Measurements from ENCODE around the gene SOX6.

The SOX6 gene

DNA sequence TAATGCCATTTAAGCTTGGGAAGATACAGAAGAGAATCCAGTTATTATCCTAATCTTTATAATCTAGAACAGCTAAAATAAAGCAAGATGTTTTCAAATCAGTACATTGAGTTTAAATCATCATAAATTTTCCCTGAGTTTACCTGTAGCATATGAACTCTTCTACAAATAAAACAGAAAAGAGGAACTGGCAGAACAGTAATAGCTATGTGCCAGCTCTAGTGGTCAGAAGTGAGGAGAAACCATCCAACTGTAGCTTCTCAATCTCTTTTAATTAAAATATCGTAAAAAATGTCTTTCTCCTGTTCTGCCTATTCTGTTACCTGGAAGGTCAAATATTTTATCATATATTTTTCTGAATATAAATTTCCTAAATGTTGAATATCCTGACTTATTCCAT is 266.9 kb downstream of the SOX6 start:
- TF ChIP-seq, protein P1, sequence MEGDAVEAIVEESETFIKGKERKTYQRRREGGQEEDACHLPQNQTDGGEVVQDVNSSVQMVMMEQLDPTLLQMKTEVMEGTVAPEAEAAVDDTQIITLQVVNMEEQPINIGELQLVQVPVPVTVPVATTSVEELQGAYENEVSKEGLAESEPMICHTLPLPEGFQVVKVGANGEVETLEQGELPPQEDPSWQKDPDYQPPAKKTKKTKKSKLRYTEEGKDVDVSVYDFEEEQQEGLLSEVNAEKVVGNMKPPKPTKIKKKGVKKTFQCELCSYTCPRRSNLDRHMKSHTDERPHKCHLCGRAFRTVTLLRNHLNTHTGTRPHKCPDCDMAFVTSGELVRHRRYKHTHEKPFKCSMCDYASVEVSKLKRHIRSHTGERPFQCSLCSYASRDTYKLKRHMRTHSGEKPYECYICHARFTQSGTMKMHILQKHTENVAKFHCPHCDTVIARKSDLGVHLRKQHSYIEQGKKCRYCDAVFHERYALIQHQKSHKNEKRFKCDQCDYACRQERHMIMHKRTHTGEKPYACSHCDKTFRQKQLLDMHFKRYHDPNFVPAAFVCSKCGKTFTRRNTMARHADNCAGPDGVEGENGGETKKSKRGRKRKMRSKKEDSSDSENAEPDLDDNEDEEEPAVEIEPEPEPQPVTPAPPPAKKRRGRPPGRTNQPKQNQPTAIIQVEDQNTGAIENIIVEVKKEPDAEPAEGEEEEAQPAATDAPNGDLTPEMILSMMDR (IDR thresholded peaks at IDR 0.05; ENCODE audit: low read depth, low read length): no peak
- no peak overlapping the region for H3K4me3 ChIP-seq (ENCODE audit: low read depth, low read length)

DNA sequence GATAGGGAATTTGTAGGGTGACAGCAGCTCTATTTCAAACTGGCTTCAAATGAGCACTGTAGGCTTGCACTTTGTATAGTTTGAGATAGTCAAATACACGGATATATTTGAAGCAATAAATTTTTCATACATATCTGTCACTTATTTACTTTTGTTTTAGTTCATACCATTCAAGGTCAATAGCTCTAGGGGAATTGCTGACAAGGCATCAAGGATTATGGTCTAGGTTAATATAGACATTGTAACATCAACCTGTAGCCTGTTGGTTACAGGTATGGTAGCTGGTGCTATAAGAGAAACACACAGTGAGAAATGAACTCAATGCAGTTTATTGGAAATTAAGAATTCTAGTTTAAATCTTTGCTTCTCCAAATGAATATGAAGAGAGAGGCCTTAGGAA is 267.6 kb downstream of the SOX6 start:
- TF ChIP-seq, protein P1 (IDR thresholded peaks at IDR 0.05; ENCODE audit: low read depth, low read length): no peak
- H3K4me3 ChIP-seq (ENCODE audit: low read depth, low read length): no peak overlapping the region

DNA sequence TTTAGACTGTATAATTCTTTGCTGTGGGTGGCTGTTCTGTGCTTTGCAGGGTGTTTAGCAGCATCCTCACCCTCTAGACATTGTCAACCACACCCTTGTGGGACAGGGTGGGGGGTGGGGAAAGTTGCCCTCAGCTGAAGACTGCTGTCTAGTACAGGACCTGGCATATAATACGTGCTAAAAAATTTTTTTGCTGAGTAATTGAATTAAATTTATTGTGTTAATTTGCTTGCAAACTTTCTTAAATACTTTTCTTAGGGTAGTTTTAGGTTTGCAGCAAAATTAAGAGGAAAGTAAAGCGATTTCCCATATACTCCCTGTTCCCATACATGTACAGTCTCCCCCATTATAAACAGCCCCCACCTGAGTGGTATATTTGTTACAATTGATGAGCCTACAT is 268.5 kb downstream of the SOX6 start:
- no peak overlapping the region for H3K4me3 ChIP-seq (ENCODE audit: low read depth, low read length)
- TF ChIP-seq, protein P1 (IDR thresholded peaks at IDR 0.05; ENCODE audit: low read depth, low read length): no peak

DNA sequence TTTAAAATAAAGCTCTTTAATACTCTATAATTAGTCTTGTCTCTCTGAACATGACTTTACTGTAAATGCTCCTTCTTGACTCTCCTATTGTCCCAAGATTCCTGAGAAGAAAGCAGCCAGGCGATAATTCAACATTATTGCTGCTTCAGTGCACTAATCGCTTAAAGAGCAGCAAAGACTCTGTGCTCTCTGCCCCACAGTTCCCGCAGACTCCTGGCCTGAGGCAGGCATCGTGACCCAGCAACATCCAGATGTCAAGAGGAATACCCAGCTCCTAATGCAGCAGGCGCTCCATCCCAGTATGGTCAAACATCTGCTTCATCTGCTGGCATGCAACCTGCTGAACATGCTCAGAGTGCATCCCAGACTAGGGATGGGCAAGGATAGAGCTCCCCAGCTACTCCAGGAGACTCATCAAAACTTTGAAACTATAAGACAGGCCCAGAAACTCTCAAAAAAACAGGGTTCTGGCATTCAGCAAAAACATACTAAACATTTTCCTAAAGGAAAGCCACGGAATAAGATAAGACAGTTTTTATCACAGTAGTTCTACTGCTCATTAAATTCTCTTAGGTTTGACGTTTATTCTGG is 270.0 kb downstream of the SOX6 start:
- no peak overlapping the region for H3K4me3 ChIP-seq (ENCODE audit: low read depth, low read length)
- TF ChIP-seq, protein P1 (IDR thresholded peaks at IDR 0.05; ENCODE audit: low read depth, low read length): no peak

DNA sequence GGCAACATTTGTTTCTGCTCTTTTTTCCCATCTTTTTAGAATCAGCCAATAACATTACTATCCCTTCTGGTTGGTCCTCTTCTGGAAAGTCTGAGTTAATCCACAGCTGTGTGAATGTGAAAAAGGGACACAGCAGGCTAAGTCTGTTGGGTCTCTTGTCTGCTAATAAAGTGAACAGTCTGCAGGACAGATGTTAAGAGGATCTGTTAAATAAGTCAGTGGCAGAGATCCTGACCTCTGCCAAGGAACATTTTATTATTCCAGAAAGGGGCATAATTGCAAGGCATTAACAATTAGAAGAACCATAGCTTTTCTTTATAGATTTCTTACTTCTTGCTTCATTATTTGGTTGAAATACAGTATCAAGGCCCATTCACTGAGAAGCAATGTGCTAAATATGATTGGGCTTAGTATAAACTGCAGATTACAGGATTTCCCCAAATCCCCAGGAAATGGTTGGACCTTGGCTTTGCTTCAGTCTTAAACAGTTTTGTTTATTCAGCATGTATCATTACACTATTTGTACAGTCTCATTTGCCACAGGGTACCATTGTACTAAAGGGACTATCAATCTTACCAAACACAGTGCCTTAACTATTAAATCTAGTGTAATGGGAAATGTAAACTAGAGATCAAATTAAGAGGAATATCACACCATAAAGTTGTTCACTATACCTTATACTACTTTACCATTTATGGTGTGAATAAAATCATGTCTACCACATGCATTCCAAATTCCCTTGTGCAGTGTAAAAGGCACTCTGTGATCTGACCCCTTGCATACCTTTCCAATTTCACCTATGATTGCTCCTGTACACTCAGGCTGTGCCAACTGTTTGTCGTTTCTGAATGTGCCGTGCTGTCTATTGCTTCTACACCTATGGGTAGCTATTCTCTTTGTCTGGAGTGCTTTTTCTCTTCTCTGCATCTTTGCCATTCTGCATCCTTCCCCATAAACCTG is 274.0 kb downstream of the SOX6 start:
- TF ChIP-seq, protein P1 (IDR thresholded peaks at IDR 0.05; ENCODE audit: low read depth, low read length): no peak
- H3K4me3 ChIP-seq (ENCODE audit: low read depth, low read length): no peak overlapping the region

DNA sequence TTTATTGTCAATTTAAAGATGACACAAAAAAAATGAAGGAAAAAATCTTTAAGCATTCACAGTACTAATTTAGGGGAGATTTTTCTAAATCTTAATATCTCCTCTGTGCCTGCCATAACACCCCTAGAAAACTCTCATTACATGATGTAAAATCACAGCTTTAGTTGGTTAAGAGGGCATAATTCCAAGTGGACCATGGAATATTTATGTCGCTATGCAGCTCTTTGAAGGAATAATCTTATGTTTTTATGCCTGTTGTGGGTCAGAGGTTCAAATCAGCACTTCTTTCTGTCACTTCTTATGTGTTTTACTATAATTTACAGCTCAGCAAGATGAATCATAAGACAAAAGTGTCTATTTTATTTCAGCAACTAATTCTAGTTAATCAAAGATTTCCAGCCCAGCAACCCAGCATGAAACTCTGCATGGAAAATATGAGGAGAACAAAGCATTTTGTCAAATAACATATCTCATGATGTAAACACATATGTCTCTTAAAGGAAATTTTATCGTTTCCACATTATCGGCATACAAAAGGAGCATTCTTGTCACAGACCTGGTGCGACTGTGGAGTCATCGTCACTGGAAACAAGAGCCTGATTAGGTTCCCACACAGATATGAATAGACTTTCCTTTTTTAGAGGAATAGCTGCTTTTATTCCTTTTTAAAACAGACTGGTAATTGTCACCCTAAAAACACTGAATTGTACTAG is 274.8 kb downstream of the SOX6 start:
- H3K4me3 ChIP-seq (ENCODE audit: low read depth, low read length): no peak overlapping the region
- TF ChIP-seq, protein P1 (IDR thresholded peaks at IDR 0.05; ENCODE audit: low read depth, low read length): no peak

Data from WI38 (cell line).